Keratinocyte (primary cell): ENCODE data around the gene GOLGA2.

Experiments
- EZH2 ChIP-seq: IDR thresholded peaks from one replicate; pipeline ENCODE4 v1.6.1; 2012; ENCODE audit warnings: inconsistent platforms, mild to moderate bottlenecking, low read length, moderate library complexity
- TF ChIP-seq, protein P1 (sequence below), 3 experiments: IDR thresholded peaks in 1 of 3; conservative IDR thresholded peaks in 1 of 3; optimal IDR thresholded peaks in 1 of 3; 2 replicates in 2 of 3; 3 replicates in 1 of 3; pipeline versions ENCODE3 to v1.5.1; 2011; ENCODE audit warnings: low read length in 3 of 3, mild to moderate bottlenecking in 3 of 3, moderate library complexity in 2 of 3, control low read depth in 1 of 3, inconsistent platforms in 1 of 3; ENCODE audit not compliant: insufficient read depth in 2 of 3; ENCODE audit errors: extremely low read depth in 1 of 3

DNA sequence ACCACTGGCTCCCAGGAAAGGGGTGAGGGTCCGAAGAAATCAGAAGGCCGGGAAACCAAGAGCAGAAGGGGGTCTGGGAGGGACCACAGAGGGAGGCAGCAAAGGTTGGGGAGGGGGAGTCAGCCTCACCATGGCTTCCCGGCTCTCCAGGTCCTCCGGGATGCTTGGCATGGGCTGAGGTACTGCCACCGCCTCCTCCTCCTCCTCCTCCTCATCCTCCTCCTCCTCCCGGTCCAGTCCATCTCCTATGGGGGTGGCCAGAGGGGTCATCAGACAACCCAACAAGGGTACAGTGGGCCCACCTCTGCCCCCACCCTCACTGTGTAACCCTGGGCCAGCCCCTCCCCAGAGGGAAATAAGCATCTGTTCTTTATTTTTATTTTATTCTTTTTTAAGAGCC lies 17.5 kb downstream of the GOLGA2 start:
- no peak for TF ChIP-seq EZH2
- TF ChIP-seq, protein P1, sequence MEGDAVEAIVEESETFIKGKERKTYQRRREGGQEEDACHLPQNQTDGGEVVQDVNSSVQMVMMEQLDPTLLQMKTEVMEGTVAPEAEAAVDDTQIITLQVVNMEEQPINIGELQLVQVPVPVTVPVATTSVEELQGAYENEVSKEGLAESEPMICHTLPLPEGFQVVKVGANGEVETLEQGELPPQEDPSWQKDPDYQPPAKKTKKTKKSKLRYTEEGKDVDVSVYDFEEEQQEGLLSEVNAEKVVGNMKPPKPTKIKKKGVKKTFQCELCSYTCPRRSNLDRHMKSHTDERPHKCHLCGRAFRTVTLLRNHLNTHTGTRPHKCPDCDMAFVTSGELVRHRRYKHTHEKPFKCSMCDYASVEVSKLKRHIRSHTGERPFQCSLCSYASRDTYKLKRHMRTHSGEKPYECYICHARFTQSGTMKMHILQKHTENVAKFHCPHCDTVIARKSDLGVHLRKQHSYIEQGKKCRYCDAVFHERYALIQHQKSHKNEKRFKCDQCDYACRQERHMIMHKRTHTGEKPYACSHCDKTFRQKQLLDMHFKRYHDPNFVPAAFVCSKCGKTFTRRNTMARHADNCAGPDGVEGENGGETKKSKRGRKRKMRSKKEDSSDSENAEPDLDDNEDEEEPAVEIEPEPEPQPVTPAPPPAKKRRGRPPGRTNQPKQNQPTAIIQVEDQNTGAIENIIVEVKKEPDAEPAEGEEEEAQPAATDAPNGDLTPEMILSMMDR (optimal IDR thresholded peaks at IDR 0.05 in 1 of 3, IDR thresholded peaks at IDR 0.05 in 1 of 3, conservative IDR thresholded peaks at IDR 0.05 in 1 of 3; ENCODE audit: extremely low read depth in 1 of 3, insufficient read depth in 2 of 3, low read length in 3 of 3), result no peak
